Gastroesophageal sphincter (tissue), 4 donors: ENCODE measurements around the gene STX5. TPM values are rescaled to one million over a fixed set of nuclear protein-coding genes. Genes with fewer than 3 reads are reported as not detected.
"Not testable (repeated sequence)": the region's sequence is repeated elsewhere in the genome, so short reads cannot be mapped to it uniquely, and the experiment has no call there.

ENCODE experiments used
- ATAC-seq: fragments of 150-250 bp; one replicate; pipeline ENCODE4 v1.9.1; 2016; ENCODE audit warnings: mild to moderate bottlenecking, moderate library complexity
- H3K27ac ChIP-seq, 4 donors: fragments of 200-600 bp; sonication (generic) in 3 of 4; 1 replicate in 3 of 4; 2 replicates in 1 of 4; pipeline ENCODE4 v1.5.1; 2016 to 2019
- H3K27me3 ChIP-seq: fragments of 200-600 bp; sonication (generic); one replicate; pipeline ENCODE4 v1.5.1; 2019
- H3K36me3 ChIP-seq, 2 donors: fragments of 200-600 bp; sonication (generic); one replicate each; pipeline ENCODE4 v1.5.1; 2019; ENCODE audit warnings: control low read depth in 1 of 2
- H3K4me1 ChIP-seq, 3 donors: fragments of 200-600 bp; sonication (generic); 1 replicate in 2 of 3; 2 replicates in 1 of 3; pipeline ENCODE4 v1.5.1; 2016 to 2019; ENCODE audit warnings: control low read depth in 2 of 3
- H3K4me3 ChIP-seq, 2 donors: fragments of 200-600 bp; sonication (generic); one replicate each; pipeline ENCODE4 v1.5.1; 2019; ENCODE audit warnings: mild to moderate bottlenecking in 1 of 2, moderate library complexity in 1 of 2
- H3K9me3 ChIP-seq, 3 donors: fragments of 200-600 bp; sonication (generic); one replicate each; pipeline ENCODE4 v1.5.1; 2017 to 2019; ENCODE audit warnings: control low read depth in 2 of 3
- EP300 ChIP-seq: sonication (generic); formaldehyde crosslinking; IDR thresholded peaks from one replicate; pipeline ENCODE4 v1.6.1; 2017; ENCODE audit warnings: antibody characterized with exemption, mild to moderate bottlenecking
- POLR2A ChIP-seq, 2 donors: fragments of 450-650 bp; IDR thresholded peaks; one replicate each; pipeline ENCODE4 v1.6.1; 2017; ENCODE audit warnings: antibody characterized with exemption in 2 of 2, mild to moderate bottlenecking in 2 of 2, moderate library complexity in 1 of 2
- POLR2AphosphoS5 ChIP-seq: sonication (generic); formaldehyde crosslinking; IDR thresholded peaks from one replicate; pipeline ENCODE4 v1.6.1; 2017; ENCODE audit warnings: antibody characterized with exemption
- WGBS, 2 donors: methylation state at CpG; one replicate each; pipeline ENCODE4 v1.1.5; 2018; ENCODE audit warnings: low coverage in 1 of 2; 5-methylcytosine and 5-hydroxymethylcytosine counted together
- total RNA-seq, 4 donors: library from RNA; depleted of rRNA; stranded (reverse); fragments of >200 nt; gene quantifications; one replicate each; pipeline ENCODE4 v1.1.0, GENCODE V29; 2016
- TF ChIP-seq, protein P1 (sequence below), 4 experiments: fragments of 200-600 bp in 2 of 4; fragments of 450-650 bp in 2 of 4; sonication (generic) in 1 of 4; IDR thresholded peaks; one replicate each; pipeline ENCODE4 v1.5.1; 2017 to 2019; ENCODE audit warnings: antibody characterized with exemption in 4 of 4, mild to moderate bottlenecking in 2 of 4, moderate library complexity in 2 of 4

STX5 gene
- total RNA-seq, 4 donors from 2014 or later = 23.3 to 31.6 (median 27.8) TPM

- 0 to 1% methylated on average over 31 to 32 of the region's 33 CpGs for WGBS, 2 donors
- peak; percentile 81 for ATAC-seq
- Histone ChIP-seq H3K4me3 (peak overlapping the region; percentile 63 to 81), H3K9me3 (no peaks in the 10 kb centered on the region), H3K36me3 (peaks cover 0 to 13% of the 10 kb centered on the region in 2 donors), H3K27ac (peak overlapping the region; percentile 94 to 98 (median 95)), H3K27me3 (no peaks in the 10 kb centered on the region), H3K4me1 (peaks cover 0 to 43% (median 9%) of the 10 kb centered on the region in 3 donors)
- TF ChIP-seq POLR2AphosphoS5 = peak; percentile 100
- peak; percentile 100 for TF ChIP-seq POLR2A (IDR thresholded peaks at IDR 0.05)
- TF ChIP-seq, protein P1, sequence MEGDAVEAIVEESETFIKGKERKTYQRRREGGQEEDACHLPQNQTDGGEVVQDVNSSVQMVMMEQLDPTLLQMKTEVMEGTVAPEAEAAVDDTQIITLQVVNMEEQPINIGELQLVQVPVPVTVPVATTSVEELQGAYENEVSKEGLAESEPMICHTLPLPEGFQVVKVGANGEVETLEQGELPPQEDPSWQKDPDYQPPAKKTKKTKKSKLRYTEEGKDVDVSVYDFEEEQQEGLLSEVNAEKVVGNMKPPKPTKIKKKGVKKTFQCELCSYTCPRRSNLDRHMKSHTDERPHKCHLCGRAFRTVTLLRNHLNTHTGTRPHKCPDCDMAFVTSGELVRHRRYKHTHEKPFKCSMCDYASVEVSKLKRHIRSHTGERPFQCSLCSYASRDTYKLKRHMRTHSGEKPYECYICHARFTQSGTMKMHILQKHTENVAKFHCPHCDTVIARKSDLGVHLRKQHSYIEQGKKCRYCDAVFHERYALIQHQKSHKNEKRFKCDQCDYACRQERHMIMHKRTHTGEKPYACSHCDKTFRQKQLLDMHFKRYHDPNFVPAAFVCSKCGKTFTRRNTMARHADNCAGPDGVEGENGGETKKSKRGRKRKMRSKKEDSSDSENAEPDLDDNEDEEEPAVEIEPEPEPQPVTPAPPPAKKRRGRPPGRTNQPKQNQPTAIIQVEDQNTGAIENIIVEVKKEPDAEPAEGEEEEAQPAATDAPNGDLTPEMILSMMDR (IDR thresholded peaks at IDR 0.05) = peak in 2 of 4 experiments; percentile 2 to 37
- TF ChIP-seq EP300 = no peak
Observed at GRCh38 chr11:62841361-62842170, 9.7 kb upstream of the STX5 start.

DNA sequence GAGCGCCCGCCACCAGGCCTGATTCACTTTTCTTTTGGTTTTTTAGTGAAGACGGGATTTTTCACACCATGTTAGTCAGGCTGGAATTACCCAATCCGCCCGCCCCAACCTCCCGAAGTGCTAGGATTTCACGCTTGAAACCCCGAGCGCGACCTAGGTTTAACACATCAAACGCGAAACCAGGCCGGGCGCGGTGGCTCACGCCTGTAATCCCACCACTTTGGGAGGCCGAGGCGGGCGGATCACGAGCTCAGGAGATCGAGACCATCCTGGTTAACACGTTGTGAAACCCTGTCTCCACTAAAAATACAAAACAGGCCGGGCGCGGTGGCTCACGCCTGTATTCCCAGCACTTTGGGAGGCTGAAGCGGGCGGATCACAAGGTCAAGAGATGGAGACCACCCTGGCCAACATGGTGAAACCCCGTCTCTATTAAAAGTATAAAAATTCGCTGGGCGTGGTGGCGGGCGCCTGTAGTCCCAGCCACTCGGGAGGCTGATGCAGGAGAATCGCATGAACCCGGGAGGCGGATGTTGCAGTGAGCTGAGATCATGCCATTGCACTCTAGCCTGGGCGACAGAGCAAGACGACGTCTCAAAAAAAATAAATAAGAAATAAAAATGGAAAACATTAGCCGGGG is 9.0 kb upstream of the STX5 start:
- H3K9me3 ChIP-seq, H3K27me3 ChIP-seq: not testable (repeated sequence)
- H3K36me3 ChIP-seq = peaks cover 0 to 20% of the 10 kb centered on the region in 2 donors
- H3K4me3 ChIP-seq = peak overlapping the region; percentile 63 to 81
- peak; percentile 27 for ATAC-seq
- H3K4me1 ChIP-seq = peaks cover 0 to 43% (median 9%) of the 10 kb centered on the region in 3 donors
- 0 to 1% methylated on average over 11 to 30 of the region's 41 CpGs for WGBS, 2 donors
- peak overlapping the region; percentile 94 to 98 (median 95) for H3K27ac ChIP-seq

GRCh38 chr11:62839050-62839945 is 7.4 kb upstream of the STX5 start, which contains the start of gene WDR74:
Gene WDR74 (minus strand): TSS chr11:62839590. CDS start chr11:62839570, 20 bp downstream.
- H3K4me1 ChIP-seq = peaks cover 0 to 57% (median 9%) of the 10 kb centered on the region in 3 donors
- WGBS, 2 donors = 0% methylated on average over 7 to 11 of the region's 62 CpGs
- TF ChIP-seq POLR2AphosphoS5 (peak; percentile 96), POLR2A (IDR thresholded peaks at IDR 0.05) (peak; percentile 37 to 67)
- TF ChIP-seq, protein P1 (IDR thresholded peaks at IDR 0.05) = no peak
- no peaks in the 10 kb centered on the region for H3K27me3 ChIP-seq
- H3K9me3 ChIP-seq = no peaks in the 10 kb centered on the region
- H3K4me3 ChIP-seq = peak within 1 kb of the TSS; percentile 63 to 81
- peak; percentile 72 for ATAC-seq
- peaks cover 0 to 36% of the 10 kb centered on the region in 2 donors for H3K36me3 ChIP-seq
- H3K27ac ChIP-seq = peak within 1 kb of the TSS; percentile 94 to 98 (median 95)

- peaks cover 0 to 46% of the 10 kb centered on the region in 2 donors for H3K36me3 ChIP-seq
- 88 to 89% methylated on average over 5 to 7 of the region's 8 CpGs for WGBS, 2 donors
- H3K4me1 ChIP-seq = peaks cover 0 to 66% (median 19%) of the 10 kb centered on the region in 3 donors
- ATAC-seq = no peak
- H3K27ac ChIP-seq = no peak overlapping the region
- H3K4me3 ChIP-seq = no peak overlapping the region
- no peaks in the 10 kb centered on the region for H3K27me3 ChIP-seq
- no peak for TF ChIP-seq EP300
- TF ChIP-seq, protein P1 (IDR thresholded peaks at IDR 0.05) = no peak
- no peak for TF ChIP-seq POLR2A (IDR thresholded peaks at IDR 0.05)
- no peak for TF ChIP-seq POLR2AphosphoS5
- no peaks in the 10 kb centered on the region for H3K9me3 ChIP-seq
Observed at GRCh38 chr11:62835336-62835735, 3.5 kb upstream of the STX5 start.
